HepG2 (cell line): Measurements from ENCODE around the gene CCSER1. TPM values are rescaled to one million over a fixed set of nuclear protein-coding genes. Genes with fewer than 3 reads are reported as not detected.

Experiments
- ATAC-seq: fragments of 200-7000 bp; cut with Tn5 transposase; 3 replicates; pipeline ENCODE4 v1.9.1; 2020; ENCODE audit warnings: mild to moderate bottlenecking, moderate library complexity
- BruUV-seq: library from RNA; stranded (reverse); fragments of 400-500 nt; replicated peaks from 2 replicates; lab custom pipeline; 2021; lab: Mats Ljungman, UMichigan
- CTCF ChIA-PET: fragments of 300-600 bp; formaldehyde crosslinking; extraction: SDS; loops from one replicate; lab custom pipeline; 2021; ENCODE audit warnings: low total read pairs, inconsistent platforms, low intra/inter-chr PET ratio; lab: Yijun Ruan, JAX
- POLR2A ChIA-PET: fragments of 350-600 bp; sonication (Branson Sonifier 250); formaldehyde crosslinking; loops from one replicate; lab custom pipeline; 2020; ENCODE audit warnings: antibody characterized with exemption, inconsistent platforms; lab: Yijun Ruan, JAX
- DNase-seq: peaks from one replicate; pipeline ENCODE4 v3.0.0-alpha.2; 2015; ENCODE audit warnings: low spot score
- FAIRE-seq: peaks from 3 replicates; lab custom pipeline; 2011; peaks lifted over from hg19 to GRCh38; lab: Jason Lieb, UNC
- H2AFZ ChIP-seq: one replicate; pipeline ENCODE4 v1.6.1; 2011; ENCODE audit warnings: low read length, inconsistent platforms
- H3K27ac ChIP-seq: fragments of 300-600 bp; 3 replicates; pipeline ENCODE4 v1.8.0; 2011; ENCODE audit warnings: mixed run types, mild to moderate bottlenecking, mixed read lengths, low read length, inconsistent platforms; ENCODE audit not compliant: insufficient read depth; ENCODE audit errors: extremely low read length
- H3K27me3 ChIP-seq, 2 experiments: fragments of 200-600 bp in 1 of 2; 2 replicates in 1 of 2; 3 replicates in 1 of 2; pipeline versions ENCODE4 v1.6.0 to v1.8.0; 2011; ENCODE audit warnings: low read length in 2 of 2, mild to moderate bottlenecking in 2 of 2, moderate library complexity in 2 of 2, inconsistent platforms in 1 of 2; ENCODE audit not compliant: insufficient read depth in 2 of 2, control insufficient read depth in 1 of 2
- H3K36me3 ChIP-seq, 2 experiments: fragments of 200-600 bp in 1 of 2; replicated peaks in 1 of 2; 2 replicates in 1 of 2; 3 replicates in 1 of 2; pipeline versions ENCODE4 v1.5.1 to v1.8.0; 2011; ENCODE audit warnings: low read length in 2 of 2, inconsistent platforms in 1 of 2; ENCODE audit not compliant: insufficient read depth in 2 of 2, control insufficient read depth in 1 of 2
- H3K4me1 ChIP-seq: 2 replicates; pipeline ENCODE4 v1.5.1; 2012; ENCODE audit warnings: low read length, inconsistent platforms; ENCODE audit not compliant: insufficient read depth
- H3K4me2 ChIP-seq: 2 replicates; pipeline ENCODE4 v1.6.0; 2011; ENCODE audit warnings: low read depth, low read length, inconsistent platforms
- H3K4me3 ChIP-seq, 3 experiments: fragments of 200-600 bp in 1 of 3; sonication (generic), shearing (Covaris generic) in 1 of 3; replicated peaks in 1 of 3; 2 replicates each; pipeline ENCODE4 v1.5.1; 2011 to 2016; ENCODE audit warnings: low read length in 3 of 3, inconsistent platforms in 2 of 3, low read depth in 2 of 3, mild to moderate bottlenecking in 2 of 3, control low read depth in 1 of 3, mixed read lengths in 1 of 3; ENCODE audit not compliant: insufficient read depth in 1 of 3
- H3K79me2 ChIP-seq: one replicate; pipeline ENCODE4 v1.6.1; 2011; ENCODE audit warnings: low read length, inconsistent platforms; ENCODE audit not compliant: insufficient read depth
- H3K9ac ChIP-seq: 2 replicates; pipeline ENCODE4 v1.6.0; 2011; ENCODE audit warnings: mild to moderate bottlenecking, low read depth, low read length, inconsistent platforms; ENCODE audit not compliant: insufficient read depth
- H3K9me3 ChIP-seq: 2 replicates; pipeline ENCODE4 v1.5.1; 2012; ENCODE audit warnings: mild to moderate bottlenecking, low read length
- H4K20me1 ChIP-seq: 2 replicates; pipeline ENCODE4 v1.6.0; 2011; ENCODE audit warnings: inconsistent platforms, mild to moderate bottlenecking, low read length, moderate library complexity; ENCODE audit not compliant: insufficient read depth
- AKAP8 ChIP-seq: sonication (generic); formaldehyde crosslinking; IDR thresholded peaks from 2 replicates; pipeline ENCODE4 v1.5.1; 2020; ENCODE audit warnings: mild to moderate bottlenecking, missing genetic modification reagents
- CSRNP2 ChIP-seq: sonication (generic); formaldehyde crosslinking; conservative IDR thresholded peaks from 2 replicates; pipeline ENCODE4 v1.8.0; 2022; ENCODE audit warnings: low read depth, missing genetic modification reagents
- DR1 ChIP-seq: sonication (generic); formaldehyde crosslinking; IDR thresholded peaks from 2 replicates; pipeline ENCODE4 v1.8.0; 2021; ENCODE audit warnings: mild to moderate bottlenecking, missing genetic modification reagents, inconsistent platforms
- FOXC1 ChIP-seq: sonication (generic); formaldehyde crosslinking; IDR thresholded peaks from 2 replicates; pipeline ENCODE4 v1.8.0; 2022; ENCODE audit warnings: mild to moderate bottlenecking, missing genetic modification reagents, borderline replicate concordance
- HNRNPH1 ChIP-seq: fragments of 200-400 bp; formaldehyde crosslinking; optimal IDR thresholded peaks from 2 replicates; pipeline ENCODE3; 2017; ENCODE audit warnings: mild to moderate bottlenecking, low read depth, low read length
- ISX ChIP-seq: sonication (generic); formaldehyde crosslinking; conservative IDR thresholded peaks from 2 replicates; pipeline ENCODE4 v1.5.0; 2020; ENCODE audit warnings: missing genetic modification reagents
- MED8 ChIP-seq: sonication (generic); formaldehyde crosslinking; IDR thresholded peaks from 2 replicates; pipeline ENCODE4 v1.8.1; 2023; ENCODE audit warnings: mild to moderate bottlenecking, missing genetic modification reagents; ENCODE audit not compliant: insufficient replicate concordance
- MIER3 ChIP-seq: IDR thresholded peaks from 2 replicates; pipeline ENCODE4 v1.6.1; 2016; ENCODE audit warnings: missing compliant biosample characterization, borderline replicate concordance
- NCOA1 ChIP-seq: sonication (generic); formaldehyde crosslinking; IDR thresholded peaks from 2 replicates; pipeline ENCODE4 v1.9.0; 2021; ENCODE audit warnings: missing genetic modification reagents
- PCBP1 ChIP-seq: fragments of 200-400 bp; formaldehyde crosslinking; IDR thresholded peaks from 2 replicates; pipeline ENCODE4 v1.6.1; 2017; ENCODE audit warnings: mild to moderate bottlenecking, low read depth, low read length, borderline replicate concordance
- PHF8 ChIP-seq: sonication (generic); formaldehyde crosslinking; IDR thresholded peaks from 2 replicates; pipeline ENCODE4 v1.5.0; 2020; ENCODE audit warnings: missing genetic modification reagents
- PLSCR1 ChIP-seq: sonication (generic); formaldehyde crosslinking; IDR thresholded peaks from 2 replicates; pipeline ENCODE4 v1.5.0; 2020; ENCODE audit warnings: missing genetic modification reagents, mild to moderate bottlenecking, borderline replicate concordance
- POLR2A ChIP-seq, 2 experiments: IDR thresholded peaks; 2 replicates each; pipeline ENCODE4 v1.6.1; 2011; ENCODE audit warnings: low read depth in 2 of 2, low read length in 2 of 2, mild to moderate bottlenecking in 1 of 2, moderate library complexity in 1 of 2; ENCODE audit not compliant: insufficient read depth in 1 of 2
- SPEN ChIP-seq: sonication (generic); formaldehyde crosslinking; IDR thresholded peaks from 2 replicates; pipeline ENCODE4 v1.5.1; 2020; ENCODE audit warnings: low read depth, mild to moderate bottlenecking, missing genetic modification reagents
- TFAP4 ChIP-seq: sonication (generic); IDR thresholded peaks from 2 replicates; pipeline ENCODE4 v1.6.1; 2016; ENCODE audit warnings: low read depth, borderline replicate concordance
- ZNF879 ChIP-seq: sonication (generic); formaldehyde crosslinking; IDR thresholded peaks from 2 replicates; pipeline ENCODE4 v1.8.1; 2023; ENCODE audit warnings: missing genetic modification reagents
- WGBS: methylation state at CpG from one replicate; pipeline ENCODE4 v1.1.6; 2017; ENCODE audit warnings: low lambda C conversion rate; 5-methylcytosine and 5-hydroxymethylcytosine counted together
- in situ Hi-C: cut with HindIII; loops from 2 replicates; pipeline ENCODE4 v1.10.0; 2017; ENCODE audit warnings: low pct_unique_long_range_greater_than_20kb; ENCODE audit not compliant: extremely low pct_ligation_motif_present
- intact Hi-C: fragments of 100-400 bp; cut with micrococcal nuclease; formaldehyde crosslinking; loops from one replicate; pipeline ENCODE4 v1.10.0; 2022; ENCODE audit not compliant: unreplicated experiment
- polyA plus RNA-seq, 8 experiments: library from polyadenylated mRNA; depleted of rRNA in 3 of 8; stranded (reverse) in 7 of 8; unstranded in 1 of 8; fragments of >200 nt; fragmentation: Illumina TruSeq in 4 of 8; extraction: Trizol in 4 of 8; gene quantifications; 2 replicates each; pipeline versions ENCODE4 v1.2.1 to v1.2.3, GENCODE V29; 2011 to 2016; ENCODE audit warnings: low read depth in 4 of 8, missing spikeins in 1 of 8, mixed read lengths in 1 of 8; ENCODE audit not compliant: insufficient read depth in 1 of 8
- total RNA-seq, 5 experiments: library from RNA; depleted of rRNA; stranded (reverse); fragments of >200 nt; fragmentation: Illumina TruSeq; extraction: Trizol; gene quantifications; 2 replicates each; pipeline ENCODE4 v1.2.3, GENCODE V29; 2016; ENCODE audit warnings: low read depth in 1 of 5
- TF ChIP-seq, protein P1 (sequence below): sonication (generic); formaldehyde crosslinking; IDR thresholded peaks from 2 replicates; pipeline ENCODE4 v1.9.0; 2021; ENCODE audit warnings: missing genetic modification reagents, borderline replicate concordance

CCSER1 gene
- total and polyA plus RNA-seq, 2 of the 13 experiments (the other 11 are each of a cell fraction or from before 2014, with no cell fraction given): not detected

DNA sequence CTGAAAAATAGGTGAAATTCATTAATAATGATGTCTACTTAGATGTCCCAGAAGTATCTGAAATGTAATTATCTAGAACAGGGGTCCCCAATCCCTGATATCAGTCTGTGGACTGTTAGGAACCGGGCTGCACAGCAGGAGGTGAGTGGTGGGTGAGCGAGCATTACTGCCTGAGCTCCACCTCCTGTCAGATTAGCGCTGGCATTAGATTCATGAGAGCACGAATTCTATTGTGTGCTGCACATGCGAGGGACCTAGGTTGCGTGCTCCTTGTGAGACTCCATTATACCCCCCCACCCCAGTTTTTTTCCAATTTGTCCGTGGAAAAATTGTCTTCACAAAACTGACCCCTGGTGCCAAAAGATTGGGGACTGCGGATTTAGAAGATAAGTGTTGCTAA, 458.8 kb downstream of the CCSER1 start:
- Histone ChIP-seq H3K4me1 (no peaks in the 10 kb centered on the region), H4K20me1 (no peaks in the 10 kb centered on the region), H3K4me3 (no peak overlapping the region), H3K9me3 (no peaks in the 10 kb centered on the region; the same call in 1 of the 2 replicates), H3K36me3 (no peaks in the 10 kb centered on the region), H3K27ac (no peak overlapping the region), H3K9ac (no peak overlapping the region), H3K79me2 (no peaks in the 10 kb centered on the region), H2AFZ (no peak overlapping the region), H3K4me2 (no peak overlapping the region), H3K27me3 (no peaks in the 10 kb centered on the region)
- ChIA-PET CTCF (no interaction called here), POLR2A (no interaction called here)
- intact Hi-C loops (no loop called here), in situ Hi-C loops (no loop called here)
- no TSS peak for BruUV-seq
- 8% methylated on average over 8 of the region's 8 CpGs for WGBS
- no peak for FAIRE-seq
- DNase-seq: no peak
- no peak for ATAC-seq
- TF ChIP-seq PHF8 (CRISPR knock-in tag) (no peak), ZNF879 (no peak), DR1 (no peak), HNRNPH1 (no peak), AKAP8 (CRISPR knock-in tag) (no peak), CSRNP2 (CRISPR knock-in tag) (no peak), PLSCR1 (CRISPR knock-in tag) (no peak), ISX (CRISPR knock-in tag) (no peak), PCBP1 (no peak), MED8 (CRISPR knock-in tag) (no peak), MIER3 (CRISPR knock-in tag) (no peak), POLR2A (IDR thresholded peaks at IDR 0.05; ENCODE audit: insufficient read depth in 1 of 2, low read depth in 2 of 2, low read length in 2 of 2) (no peak), TFAP4 (no peak), SPEN (CRISPR knock-in tag) (no peak), FOXC1 (CRISPR knock-in tag) (no peak), NCOA1 (no peak)
- TF ChIP-seq, protein P1, sequence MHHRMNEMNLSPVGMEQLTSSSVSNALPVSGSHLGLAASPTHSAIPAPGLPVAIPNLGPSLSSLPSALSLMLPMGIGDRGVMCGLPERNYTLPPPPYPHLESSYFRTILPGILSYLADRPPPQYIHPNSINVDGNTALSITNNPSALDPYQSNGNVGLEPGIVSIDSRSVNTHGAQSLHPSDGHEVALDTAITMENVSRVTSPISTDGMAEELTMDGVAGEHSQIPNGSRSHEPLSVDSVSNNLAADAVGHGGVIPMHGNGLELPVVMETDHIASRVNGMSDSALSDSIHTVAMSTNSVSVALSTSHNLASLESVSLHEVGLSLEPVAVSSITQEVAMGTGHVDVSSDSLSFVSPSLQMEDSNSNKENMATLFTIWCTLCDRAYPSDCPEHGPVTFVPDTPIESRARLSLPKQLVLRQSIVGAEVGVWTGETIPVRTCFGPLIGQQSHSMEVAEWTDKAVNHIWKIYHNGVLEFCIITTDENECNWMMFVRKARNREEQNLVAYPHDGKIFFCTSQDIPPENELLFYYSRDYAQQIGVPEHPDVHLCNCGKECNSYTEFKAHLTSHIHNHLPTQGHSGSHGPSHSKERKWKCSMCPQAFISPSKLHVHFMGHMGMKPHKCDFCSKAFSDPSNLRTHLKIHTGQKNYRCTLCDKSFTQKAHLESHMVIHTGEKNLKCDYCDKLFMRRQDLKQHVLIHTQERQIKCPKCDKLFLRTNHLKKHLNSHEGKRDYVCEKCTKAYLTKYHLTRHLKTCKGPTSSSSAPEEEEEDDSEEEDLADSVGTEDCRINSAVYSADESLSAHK (CRISPR knock-in tag): no peak
- TF ChIP-seq, all 625 proteins: peak for 0
